ENCODE data around the gene CPT1A. TPM values are rescaled to one million over a fixed set of nuclear protein-coding genes. Genes with fewer than 3 reads are reported as not detected.

CPT1A gene
- 25.8 to 30.6 TPM (median 29.6 TPM) in 5 replicates for total RNA-seq (2022; extraction: Qiagen RNA extraction; ENCODE audit: low read depth)

GRCh38 chr11:68841718-68842426 is at the start of gene CPT1A:
TSS of gene CPT1A (minus strand) at chr11:68841916. CDS start at chr11:68815474, 26,442 bp downstream.

GRCh38 chr11:68751331-68751856 is 90.3 kb downstream of the CPT1A start, which contains the start of gene TESMIN:
TSS of gene TESMIN (minus strand) at chr11:68751520. CDS start at chr11:68750660, 860 bp downstream.

Other genes starting within 250 kb of the CPT1A start
- 10.1 to 21.1 TPM (median 19.3 TPM) in 5 replicates for gene GAL, start 157.4 kb downstream of the CPT1A start, total RNA-seq (2022; extraction: Qiagen RNA extraction; ENCODE audit: low read depth)
- gene TESMIN, start 90.4 kb downstream of the CPT1A start, total RNA-seq (2022; extraction: Qiagen RNA extraction; ENCODE audit: low read depth): 4.2 to 6.8 TPM (median 5.3 TPM) in 5 replicates
- gene MRPL21, start 61.9 kb upstream of the CPT1A start, total RNA-seq (2022; extraction: Qiagen RNA extraction; ENCODE audit: low read depth): 115 to 143 TPM (median 137 TPM) in 5 replicates
- gene IGHMBP2, start 62.0 kb upstream of the CPT1A start, total RNA-seq (2022; extraction: Qiagen RNA extraction; ENCODE audit: low read depth): 13.4 to 16.0 TPM (median 14.6 TPM) in 5 replicates
- not detected in 5 replicates for gene MRGPRD, start 139.1 kb upstream of the CPT1A start, total RNA-seq (2022; extraction: Qiagen RNA extraction; ENCODE audit: low read depth)
- 0.07 to 0.10 TPM (median 0.08 TPM) in 4 of 5 replicates, not detected in the other for gene MRGPRF, start 171.3 kb upstream of the CPT1A start, total RNA-seq (2022; extraction: Qiagen RNA extraction; ENCODE audit: low read depth)
- 10.3 to 13.3 TPM (median 11.7 TPM) in 5 replicates for gene TPCN2, start 207.0 kb upstream of the CPT1A start, total RNA-seq (2022; extraction: Qiagen RNA extraction; ENCODE audit: low read depth)